ENCODE data around the gene RAB3D. TPM values are rescaled to one million over a fixed set of nuclear protein-coding genes. Genes with fewer than 3 reads are reported as not detected.

Gene RAB3D
- total and polyA plus RNA-seq, 4 donors, result 1.1 to 10.2 (median 5.5) TPM

DNA sequence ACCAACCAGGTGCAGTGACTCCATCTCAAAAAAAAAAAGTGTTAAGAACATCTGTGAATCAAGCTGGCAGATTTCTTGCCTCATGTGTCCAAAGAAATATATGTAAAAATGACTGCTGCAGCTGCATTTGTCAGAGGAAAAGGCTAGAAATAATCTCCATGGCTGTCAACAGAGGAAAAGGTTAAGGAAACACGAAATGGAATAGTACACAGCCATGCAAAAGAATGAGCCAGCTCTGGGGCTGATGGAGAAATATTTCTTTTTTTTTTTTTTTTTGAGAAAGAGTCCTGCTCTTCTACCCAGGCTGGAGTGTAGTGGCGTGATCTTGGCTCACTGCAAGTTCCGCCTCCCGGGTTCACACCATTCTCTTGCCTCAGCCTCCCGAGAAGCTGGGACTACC, 6.6 kb downstream of the RAB3D start:
- Histone ChIP-seq H3K27ac (ENCODE audit: low read depth in 1 of 2, low read length in 2 of 2) (no peak overlapping the region), H3K4me1 (ENCODE audit: control insufficient read depth in 4 of 4, insufficient read depth in 4 of 4, low read length in 3 of 4) (no peaks in the 10 kb centered on the region), H3K36me3 (ENCODE audit: control insufficient read depth in 4 of 4, insufficient read depth in 3 of 4, low read depth in 1 of 4, low read length in 3 of 4) (peaks cover 2 to 9% (median 5%) of the 10 kb centered on the region in 4 donors), H3K4me3 (ENCODE audit: low read depth in 1 of 3, low read length in 3 of 3) (no peak overlapping the region), H3K9me3 (ENCODE audit: control insufficient read depth in 4 of 4, low read length in 3 of 4) (no peaks in the 10 kb centered on the region), H3K9ac (ENCODE audit: low read depth in 1 of 2, low read length in 2 of 2) (no peak overlapping the region), H3K27me3 (ENCODE audit: control insufficient read depth in 4 of 4, insufficient read depth in 4 of 4, low read length in 3 of 4) (no peaks in the 10 kb centered on the region)
- DNase-seq (ENCODE audit: low spot score), result no peak
- TF ChIP-seq YY1 (IDR thresholded peaks at IDR 0.05), result no peak
- no peak for TF ChIP-seq HNF4A (conservative IDR thresholded peaks at IDR 0.05)
- TF ChIP-seq NR2F2 (IDR thresholded peaks at IDR 0.05), result no peak
- 96% methylated on average over 5 of the region's 5 CpGs for WGBS

DNA sequence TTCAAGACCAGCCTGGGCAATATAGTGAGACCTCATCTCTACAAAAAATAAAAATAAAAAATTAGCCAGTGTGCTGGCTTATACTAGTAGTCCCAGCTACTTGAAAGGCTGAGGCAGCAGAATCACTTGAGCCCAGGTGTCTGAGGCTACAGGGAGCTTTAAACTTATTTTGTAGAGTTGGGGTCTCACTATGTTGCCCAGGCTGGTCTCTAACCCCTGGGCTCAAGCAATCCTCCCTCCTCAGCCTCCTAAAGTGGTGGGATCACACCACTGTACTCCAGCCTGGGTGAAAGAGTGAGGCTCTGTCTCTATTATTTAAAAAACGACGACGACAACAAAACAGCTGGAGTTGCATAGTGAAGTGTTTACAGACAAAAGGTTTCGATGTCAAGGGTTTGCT, 8.0 kb downstream of the RAB3D start:
- Histone ChIP-seq H3K4me1 (ENCODE audit: control insufficient read depth in 4 of 4, insufficient read depth in 4 of 4, low read length in 3 of 4) (no peaks in the 10 kb centered on the region), H3K9ac (ENCODE audit: low read depth in 1 of 2, low read length in 2 of 2) (no peak overlapping the region), H3K27me3 (ENCODE audit: control insufficient read depth in 4 of 4, insufficient read depth in 4 of 4, low read length in 3 of 4) (no peaks in the 10 kb centered on the region), H3K9me3 (ENCODE audit: control insufficient read depth in 4 of 4, low read length in 3 of 4) (no peaks in the 10 kb centered on the region), H3K27ac (ENCODE audit: low read depth in 1 of 2, low read length in 2 of 2) (no peak overlapping the region), H3K36me3 (ENCODE audit: control insufficient read depth in 4 of 4, insufficient read depth in 3 of 4, low read depth in 1 of 4, low read length in 3 of 4) (peaks cover 2 to 11% (median 5%) of the 10 kb centered on the region in 4 donors), H3K4me3 (ENCODE audit: low read depth in 1 of 3, low read length in 3 of 3) (no peak overlapping the region)
- 88% methylated on average over 4 of the region's 4 CpGs for WGBS
- no peak for DNase-seq (ENCODE audit: low spot score)
- TF ChIP-seq, protein P1, sequence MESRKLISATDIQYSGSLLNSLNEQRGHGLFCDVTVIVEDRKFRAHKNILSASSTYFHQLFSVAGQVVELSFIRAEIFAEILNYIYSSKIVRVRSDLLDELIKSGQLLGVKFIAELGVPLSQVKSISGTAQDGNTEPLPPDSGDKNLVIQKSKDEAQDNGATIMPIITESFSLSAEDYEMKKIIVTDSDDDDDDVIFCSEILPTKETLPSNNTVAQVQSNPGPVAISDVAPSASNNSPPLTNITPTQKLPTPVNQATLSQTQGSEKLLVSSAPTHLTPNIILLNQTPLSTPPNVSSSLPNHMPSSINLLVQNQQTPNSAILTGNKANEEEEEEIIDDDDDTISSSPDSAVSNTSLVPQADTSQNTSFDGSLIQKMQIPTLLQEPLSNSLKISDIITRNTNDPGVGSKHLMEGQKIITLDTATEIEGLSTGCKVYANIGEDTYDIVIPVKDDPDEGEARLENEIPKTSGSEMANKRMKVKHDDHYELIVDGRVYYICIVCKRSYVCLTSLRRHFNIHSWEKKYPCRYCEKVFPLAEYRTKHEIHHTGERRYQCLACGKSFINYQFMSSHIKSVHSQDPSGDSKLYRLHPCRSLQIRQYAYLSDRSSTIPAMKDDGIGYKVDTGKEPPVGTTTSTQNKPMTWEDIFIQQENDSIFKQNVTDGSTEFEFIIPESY (IDR thresholded peaks at IDR 0.05), result no peak
- TF ChIP-seq SP1 (IDR thresholded peaks at IDR 0.05) (no peak), NR2F2 (IDR thresholded peaks at IDR 0.05) (no peak), EGR1 (IDR thresholded peaks at IDR 0.05; ENCODE audit: low read depth in 2 of 2) (no peak), TAF1 (conservative IDR thresholded peaks at IDR 0.05) (no peak), HNF4G (IDR thresholded peaks at IDR 0.05) (no peak), GABPA (IDR thresholded peaks at IDR 0.05 in 1 of 2, conservative IDR thresholded peaks at IDR 0.05 in 1 of 2) (no peak), RXRA (IDR thresholded peaks at IDR 0.05) (no peak), HNF4A (conservative IDR thresholded peaks at IDR 0.05) (no peak), FOXA2 (IDR thresholded peaks at IDR 0.05) (no peak), JUND (IDR thresholded peaks at IDR 0.05) (no peak), FOXA1 (IDR thresholded peaks at IDR 0.05) (no peak), YY1 (IDR thresholded peaks at IDR 0.05) (no peak), RAD21 (IDR thresholded peaks at IDR 0.05) (no peak)
- TF ChIP-seq, protein P2, sequence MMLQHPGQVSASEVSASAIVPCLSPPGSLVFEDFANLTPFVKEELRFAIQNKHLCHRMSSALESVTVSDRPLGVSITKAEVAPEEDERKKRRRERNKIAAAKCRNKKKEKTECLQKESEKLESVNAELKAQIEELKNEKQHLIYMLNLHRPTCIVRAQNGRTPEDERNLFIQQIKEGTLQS (IDR thresholded peaks at IDR 0.05), result no peak
- TF ChIP-seq, protein P3, sequence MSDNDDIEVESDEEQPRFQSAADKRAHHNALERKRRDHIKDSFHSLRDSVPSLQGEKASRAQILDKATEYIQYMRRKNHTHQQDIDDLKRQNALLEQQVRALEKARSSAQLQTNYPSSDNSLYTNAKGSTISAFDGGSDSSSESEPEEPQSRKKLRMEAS (IDR thresholded peaks at IDR 0.05), result no peak
- TF ChIP-seq, protein P4, sequence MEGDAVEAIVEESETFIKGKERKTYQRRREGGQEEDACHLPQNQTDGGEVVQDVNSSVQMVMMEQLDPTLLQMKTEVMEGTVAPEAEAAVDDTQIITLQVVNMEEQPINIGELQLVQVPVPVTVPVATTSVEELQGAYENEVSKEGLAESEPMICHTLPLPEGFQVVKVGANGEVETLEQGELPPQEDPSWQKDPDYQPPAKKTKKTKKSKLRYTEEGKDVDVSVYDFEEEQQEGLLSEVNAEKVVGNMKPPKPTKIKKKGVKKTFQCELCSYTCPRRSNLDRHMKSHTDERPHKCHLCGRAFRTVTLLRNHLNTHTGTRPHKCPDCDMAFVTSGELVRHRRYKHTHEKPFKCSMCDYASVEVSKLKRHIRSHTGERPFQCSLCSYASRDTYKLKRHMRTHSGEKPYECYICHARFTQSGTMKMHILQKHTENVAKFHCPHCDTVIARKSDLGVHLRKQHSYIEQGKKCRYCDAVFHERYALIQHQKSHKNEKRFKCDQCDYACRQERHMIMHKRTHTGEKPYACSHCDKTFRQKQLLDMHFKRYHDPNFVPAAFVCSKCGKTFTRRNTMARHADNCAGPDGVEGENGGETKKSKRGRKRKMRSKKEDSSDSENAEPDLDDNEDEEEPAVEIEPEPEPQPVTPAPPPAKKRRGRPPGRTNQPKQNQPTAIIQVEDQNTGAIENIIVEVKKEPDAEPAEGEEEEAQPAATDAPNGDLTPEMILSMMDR (IDR thresholded peaks at IDR 0.05; ENCODE audit: low read depth, low read length, missing input control), result no peak
- TF ChIP-seq, protein P5, sequence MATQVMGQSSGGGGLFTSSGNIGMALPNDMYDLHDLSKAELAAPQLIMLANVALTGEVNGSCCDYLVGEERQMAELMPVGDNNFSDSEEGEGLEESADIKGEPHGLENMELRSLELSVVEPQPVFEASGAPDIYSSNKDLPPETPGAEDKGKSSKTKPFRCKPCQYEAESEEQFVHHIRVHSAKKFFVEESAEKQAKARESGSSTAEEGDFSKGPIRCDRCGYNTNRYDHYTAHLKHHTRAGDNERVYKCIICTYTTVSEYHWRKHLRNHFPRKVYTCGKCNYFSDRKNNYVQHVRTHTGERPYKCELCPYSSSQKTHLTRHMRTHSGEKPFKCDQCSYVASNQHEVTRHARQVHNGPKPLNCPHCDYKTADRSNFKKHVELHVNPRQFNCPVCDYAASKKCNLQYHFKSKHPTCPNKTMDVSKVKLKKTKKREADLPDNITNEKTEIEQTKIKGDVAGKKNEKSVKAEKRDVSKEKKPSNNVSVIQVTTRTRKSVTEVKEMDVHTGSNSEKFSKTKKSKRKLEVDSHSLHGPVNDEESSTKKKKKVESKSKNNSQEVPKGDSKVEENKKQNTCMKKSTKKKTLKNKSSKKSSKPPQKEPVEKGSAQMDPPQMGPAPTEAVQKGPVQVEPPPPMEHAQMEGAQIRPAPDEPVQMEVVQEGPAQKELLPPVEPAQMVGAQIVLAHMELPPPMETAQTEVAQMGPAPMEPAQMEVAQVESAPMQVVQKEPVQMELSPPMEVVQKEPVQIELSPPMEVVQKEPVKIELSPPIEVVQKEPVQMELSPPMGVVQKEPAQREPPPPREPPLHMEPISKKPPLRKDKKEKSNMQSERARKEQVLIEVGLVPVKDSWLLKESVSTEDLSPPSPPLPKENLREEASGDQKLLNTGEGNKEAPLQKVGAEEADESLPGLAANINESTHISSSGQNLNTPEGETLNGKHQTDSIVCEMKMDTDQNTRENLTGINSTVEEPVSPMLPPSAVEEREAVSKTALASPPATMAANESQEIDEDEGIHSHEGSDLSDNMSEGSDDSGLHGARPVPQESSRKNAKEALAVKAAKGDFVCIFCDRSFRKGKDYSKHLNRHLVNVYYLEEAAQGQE (IDR thresholded peaks at IDR 0.05), result no peak

All from liver (tissue), 9 donors.